Neural cell (in vitro differentiated cells): Measurements from ENCODE around the gene TAOK3. TPM values are rescaled to one million over a fixed set of nuclear protein-coding genes. Genes with fewer than 3 reads are reported as not detected.

Experiments used
- H2AFZ ChIP-seq: fragments of 200-600, 300-800 bp; sonication (generic), shearing (Covaris generic); 2 replicates; pipeline ENCODE4 v1.6.0; 2014; ENCODE audit warnings: low read depth, mild to moderate bottlenecking, antibody characterized with exemption, low read length, moderate library complexity
- H3F3A ChIP-seq: fragments of 200-600 bp; shearing (Covaris generic); 2 replicates; pipeline ENCODE4 v1.6.1; 2016; ENCODE audit warnings: mild to moderate bottlenecking, moderate library complexity, mixed read lengths, antibody characterized with exemption, low read length; ENCODE audit not compliant: insufficient read depth, poor library complexity, severe bottlenecking
- H3K27ac ChIP-seq: fragments of 200-600, 300-800 bp; sonication (generic), shearing (Covaris generic); 2 replicates; pipeline ENCODE4 v1.5.1; 2014; ENCODE audit warnings: mild to moderate bottlenecking, low read length, moderate library complexity
- H3K27me3 ChIP-seq: fragments of 300-800, 200-600 bp; sonication (generic), shearing (Covaris generic); 2 replicates; pipeline ENCODE4 v1.6.0; 2014; ENCODE audit warnings: mild to moderate bottlenecking, low read depth, low read length, moderate library complexity; ENCODE audit not compliant: insufficient read depth
- H3K36me3 ChIP-seq: fragments of 300-800, 200-600 bp; sonication (generic), shearing (Covaris generic); 2 replicates; pipeline ENCODE4 v1.5.1; 2014; ENCODE audit warnings: mild to moderate bottlenecking, antibody characterized with exemption, low read length, moderate library complexity; ENCODE audit not compliant: insufficient read depth
- H3K4me2 ChIP-seq: fragments of 300-800, 200-600 bp; sonication (generic), shearing (Covaris generic); 2 replicates; pipeline ENCODE4 v1.6.0; 2014; ENCODE audit warnings: mild to moderate bottlenecking, low read length
- H3K4me3 ChIP-seq: fragments of 300-800, 200-600 bp; sonication (generic), shearing (Covaris generic); 2 replicates; pipeline ENCODE4 v1.5.1; 2014; ENCODE audit warnings: mild to moderate bottlenecking, low read length, moderate library complexity
- H3K79me2 ChIP-seq: fragments of 200-600 bp; shearing (Covaris generic); replicated peaks from 2 replicates; pipeline ENCODE4 v1.6.0; 2014; ENCODE audit warnings: mild to moderate bottlenecking, low read length, moderate library complexity; ENCODE audit not compliant: insufficient read depth
- H3K9ac ChIP-seq: fragments of 300-800, 200-600 bp; sonication (generic), shearing (Covaris generic); 2 replicates; pipeline ENCODE4 v1.6.1; 2016; ENCODE audit warnings: mild to moderate bottlenecking, low read length, mixed read lengths
- H3K9me2 ChIP-seq: fragments of 200-600 bp; shearing (Covaris generic); 2 replicates; pipeline ENCODE4 v1.6.1; 2016; ENCODE audit warnings: mild to moderate bottlenecking, low read length, mixed read lengths; ENCODE audit not compliant: insufficient read depth
- H3K9me3 ChIP-seq: fragments of 200-600, 300-800 bp; sonication (generic), shearing (Covaris generic); 2 replicates; pipeline ENCODE4 v1.6.1; 2016; ENCODE audit warnings: mild to moderate bottlenecking, mixed run types, low read length, moderate library complexity, mixed read lengths
- H4K20me1 ChIP-seq: fragments of 200-600 bp; shearing (Covaris generic); 2 replicates; pipeline ENCODE4 v1.6.1; 2016; ENCODE audit warnings: mild to moderate bottlenecking, mixed run types; ENCODE audit not compliant: insufficient read depth
- CTCF ChIP-seq: fragments of 450-650 bp; IDR thresholded peaks from 2 replicates; pipeline ENCODE4 v1.5.1; 2014; ENCODE audit warnings: antibody characterized with exemption, mild to moderate bottlenecking, moderate library complexity; ENCODE audit not compliant: poor library complexity, severe bottlenecking
- EP300 ChIP-seq: fragments of 450-650 bp; conservative IDR thresholded peaks from 2 replicates; pipeline ENCODE4 v1.6.1; 2014; ENCODE audit warnings: antibody characterized with exemption, mild to moderate bottlenecking, moderate library complexity; ENCODE audit not compliant: poor library complexity, severe bottlenecking
- EZH2 ChIP-seq: fragments of 200-600, 300-800 bp; shearing (Covaris generic), sonication (generic); IDR thresholded peaks from 2 replicates; pipeline ENCODE4 v1.6.1; 2014; ENCODE audit warnings: antibody characterized with exemption, low read length, borderline replicate concordance, mild to moderate bottlenecking; ENCODE audit not compliant: insufficient read depth, poor library complexity, severe bottlenecking
- MXI1 ChIP-seq: fragments of 450-650 bp; conservative IDR thresholded peaks from 2 replicates; pipeline ENCODE4 v1.6.1; 2014; ENCODE audit warnings: antibody characterized with exemption, mild to moderate bottlenecking; ENCODE audit not compliant: poor library complexity, severe bottlenecking
- POLR2AphosphoS5 ChIP-seq: IDR thresholded peaks from 2 replicates; pipeline ENCODE4 v1.6.1; 2012
- RAD21 ChIP-seq: fragments of 450-650 bp; conservative IDR thresholded peaks from 2 replicates; pipeline ENCODE4 v1.6.1; 2014; ENCODE audit warnings: antibody characterized with exemption, mild to moderate bottlenecking, moderate library complexity
- SMC3 ChIP-seq: fragments of 450-650 bp; conservative IDR thresholded peaks from 2 replicates; pipeline ENCODE4 v1.6.1; 2014; ENCODE audit warnings: antibody characterized with exemption, mild to moderate bottlenecking, moderate library complexity; ENCODE audit not compliant: poor library complexity
- TAF1 ChIP-seq: IDR thresholded peaks from 2 replicates; pipeline ENCODE4 v1.6.1; 2012; ENCODE audit warnings: low read depth
- polyA plus RNA-seq: library from polyadenylated mRNA; depleted of rRNA; stranded (reverse); fragments of >200 nt; gene quantifications from 2 replicates; pipeline ENCODE4 v1.2.3, GENCODE V29; 2014
- TF ChIP-seq, protein P1 (sequence below): IDR thresholded peaks from 2 replicates; pipeline ENCODE4 v1.6.1; 2012; ENCODE audit warnings: borderline replicate concordance

TAOK3 gene
- polyA plus RNA-seq, 1 donor from 2014 or later = 148 TPM

- Histone ChIP-seq H3K27me3 (no peaks in the 10 kb centered on the region), H2AFZ (no peak overlapping the region), H3K4me2 (no peak overlapping the region), H3K4me3 (no peak overlapping the region), H3K36me3 (no peaks in the 10 kb centered on the region), H3K9me2 (no peaks in the 10 kb centered on the region), H3K79me2 (no peaks in the 10 kb centered on the region), H3K9ac (no peak overlapping the region), H3F3A (no peaks in the 10 kb centered on the region), H3K27ac (no peak overlapping the region), H3K9me3 (no peaks in the 10 kb centered on the region), H4K20me1 (no peaks in the 10 kb centered on the region)
- TF ChIP-seq SMC3 = no peak
- no peak for TF ChIP-seq POLR2AphosphoS5
- no peak for TF ChIP-seq EP300
- TF ChIP-seq TAF1 = no peak
- no peak for TF ChIP-seq CTCF
- TF ChIP-seq, protein P1, sequence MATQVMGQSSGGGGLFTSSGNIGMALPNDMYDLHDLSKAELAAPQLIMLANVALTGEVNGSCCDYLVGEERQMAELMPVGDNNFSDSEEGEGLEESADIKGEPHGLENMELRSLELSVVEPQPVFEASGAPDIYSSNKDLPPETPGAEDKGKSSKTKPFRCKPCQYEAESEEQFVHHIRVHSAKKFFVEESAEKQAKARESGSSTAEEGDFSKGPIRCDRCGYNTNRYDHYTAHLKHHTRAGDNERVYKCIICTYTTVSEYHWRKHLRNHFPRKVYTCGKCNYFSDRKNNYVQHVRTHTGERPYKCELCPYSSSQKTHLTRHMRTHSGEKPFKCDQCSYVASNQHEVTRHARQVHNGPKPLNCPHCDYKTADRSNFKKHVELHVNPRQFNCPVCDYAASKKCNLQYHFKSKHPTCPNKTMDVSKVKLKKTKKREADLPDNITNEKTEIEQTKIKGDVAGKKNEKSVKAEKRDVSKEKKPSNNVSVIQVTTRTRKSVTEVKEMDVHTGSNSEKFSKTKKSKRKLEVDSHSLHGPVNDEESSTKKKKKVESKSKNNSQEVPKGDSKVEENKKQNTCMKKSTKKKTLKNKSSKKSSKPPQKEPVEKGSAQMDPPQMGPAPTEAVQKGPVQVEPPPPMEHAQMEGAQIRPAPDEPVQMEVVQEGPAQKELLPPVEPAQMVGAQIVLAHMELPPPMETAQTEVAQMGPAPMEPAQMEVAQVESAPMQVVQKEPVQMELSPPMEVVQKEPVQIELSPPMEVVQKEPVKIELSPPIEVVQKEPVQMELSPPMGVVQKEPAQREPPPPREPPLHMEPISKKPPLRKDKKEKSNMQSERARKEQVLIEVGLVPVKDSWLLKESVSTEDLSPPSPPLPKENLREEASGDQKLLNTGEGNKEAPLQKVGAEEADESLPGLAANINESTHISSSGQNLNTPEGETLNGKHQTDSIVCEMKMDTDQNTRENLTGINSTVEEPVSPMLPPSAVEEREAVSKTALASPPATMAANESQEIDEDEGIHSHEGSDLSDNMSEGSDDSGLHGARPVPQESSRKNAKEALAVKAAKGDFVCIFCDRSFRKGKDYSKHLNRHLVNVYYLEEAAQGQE = no peak
- no peak for TF ChIP-seq RAD21
- no peak for TF ChIP-seq MXI1
- TF ChIP-seq EZH2 = no peak
Observed at GRCh38 chr12:118274066-118274465, 98.6 kb downstream of the TAOK3 start.

DNA sequence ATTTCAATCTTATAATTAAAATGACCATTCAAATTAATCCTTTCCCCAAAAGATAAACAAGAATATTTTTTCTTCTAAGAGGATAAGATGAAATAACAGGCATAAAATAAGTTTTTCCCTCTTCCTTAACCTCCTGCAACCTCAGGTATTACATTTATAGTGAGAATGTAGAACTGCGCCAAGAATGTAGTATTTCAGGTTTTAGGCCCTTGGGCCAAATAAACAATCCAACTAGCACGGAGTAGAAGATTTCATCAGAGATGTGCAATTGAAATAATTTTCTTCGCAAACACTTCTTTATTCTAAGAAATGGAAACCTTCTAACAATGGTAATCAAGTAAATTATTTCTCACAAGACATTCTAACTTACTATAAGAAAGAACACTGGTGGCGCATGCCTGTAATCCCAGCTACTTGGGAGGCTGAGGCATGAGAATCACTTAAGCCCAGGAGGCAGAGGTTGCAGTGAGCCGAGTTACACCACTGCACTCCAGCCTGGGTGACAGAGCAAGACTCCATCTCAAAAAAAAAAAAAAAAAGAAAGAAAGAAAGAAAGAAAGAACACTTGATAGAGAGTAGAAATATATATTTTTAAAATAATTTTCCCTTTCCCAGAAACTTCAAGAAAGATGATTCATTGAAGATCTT lies 100.8 kb downstream of the TAOK3 start:
- H4K20me1 ChIP-seq = no peaks in the 10 kb centered on the region
- no peaks in the 10 kb centered on the region for H3K36me3 ChIP-seq
- no peak overlapping the region for H3K4me3 ChIP-seq
- no peaks in the 10 kb centered on the region for H3F3A ChIP-seq
- H3K27ac ChIP-seq = no peak overlapping the region
- no peaks in the 10 kb centered on the region for H3K9me3 ChIP-seq
- H3K4me2 ChIP-seq = no peak overlapping the region
- no peaks in the 10 kb centered on the region for H3K79me2 ChIP-seq
- H3K9ac ChIP-seq = no peak overlapping the region
- TF ChIP-seq RAD21 (no peak), POLR2AphosphoS5 (no peak), EZH2 (no peak), TAF1 (no peak), SMC3 (no peak), EP300 (no peak), MXI1 (no peak), CTCF (no peak)
- TF ChIP-seq, protein P1 = no peak
- no peak overlapping the region for H2AFZ ChIP-seq
- no peaks in the 10 kb centered on the region for H3K27me3 ChIP-seq
- H3K9me2 ChIP-seq = no peaks in the 10 kb centered on the region
